ENCODE data around the gene LAMTOR4. TPM values are rescaled to one million over a fixed set of nuclear protein-coding genes. Genes with fewer than 3 reads are reported as not detected.
A peak's percentile ranks its signal among the peaks of the same experiment; 100 is the strongest.

Gene LAMTOR4
- polyA plus RNA-seq, 1 donor from 2014 or later: 333 TPM

DNA sequence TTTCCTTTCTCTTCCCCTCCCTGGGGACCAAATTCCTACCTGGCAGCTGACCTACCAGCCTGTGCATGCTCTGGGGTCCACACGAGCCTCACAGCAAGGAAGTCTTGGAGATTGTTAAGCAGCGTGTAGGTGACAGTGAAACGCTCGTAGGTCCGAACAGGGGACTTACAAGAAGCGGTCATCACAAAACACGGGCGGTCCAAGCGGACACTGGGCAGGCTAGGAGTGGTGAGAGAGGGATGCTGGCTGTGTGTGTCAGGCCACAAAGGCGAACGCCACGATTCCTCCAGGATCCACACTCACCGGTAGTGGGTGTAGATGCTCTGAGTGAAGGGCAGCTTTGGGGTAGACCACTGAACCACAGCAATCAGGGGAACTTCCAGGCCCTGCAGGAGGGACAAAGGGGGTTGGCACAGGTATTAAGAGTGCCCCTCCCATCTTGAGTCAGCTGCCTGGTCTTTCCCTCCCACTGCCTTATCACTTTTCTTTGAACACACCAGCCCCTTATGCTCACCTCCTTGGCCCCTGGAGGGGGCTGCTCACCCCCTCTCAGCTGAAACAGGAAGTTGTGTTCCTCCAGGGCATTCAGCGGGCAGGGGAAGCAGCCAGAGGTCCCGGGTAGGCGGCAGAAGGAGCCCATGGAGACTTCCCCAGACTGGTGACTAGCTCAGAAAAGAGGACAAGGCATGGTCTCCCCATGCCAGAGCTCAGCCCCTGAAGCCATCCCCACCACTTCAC is 7.8 kb downstream of the LAMTOR4 start:
- H3K36me3 ChIP-seq (ENCODE audit: insufficient read depth, low read length): no peaks in the 10 kb centered on the region
- no peak for TF ChIP-seq RAD21 (conservative IDR thresholded peaks at IDR 0.05)
- no peak for TF ChIP-seq EP300 (conservative IDR thresholded peaks at IDR 0.05; ENCODE audit: poor library complexity, severe bottlenecking)
- no peak for TF ChIP-seq TAF1 (IDR thresholded peaks at IDR 0.05; ENCODE audit: low read depth)
- TF ChIP-seq, protein P1, sequence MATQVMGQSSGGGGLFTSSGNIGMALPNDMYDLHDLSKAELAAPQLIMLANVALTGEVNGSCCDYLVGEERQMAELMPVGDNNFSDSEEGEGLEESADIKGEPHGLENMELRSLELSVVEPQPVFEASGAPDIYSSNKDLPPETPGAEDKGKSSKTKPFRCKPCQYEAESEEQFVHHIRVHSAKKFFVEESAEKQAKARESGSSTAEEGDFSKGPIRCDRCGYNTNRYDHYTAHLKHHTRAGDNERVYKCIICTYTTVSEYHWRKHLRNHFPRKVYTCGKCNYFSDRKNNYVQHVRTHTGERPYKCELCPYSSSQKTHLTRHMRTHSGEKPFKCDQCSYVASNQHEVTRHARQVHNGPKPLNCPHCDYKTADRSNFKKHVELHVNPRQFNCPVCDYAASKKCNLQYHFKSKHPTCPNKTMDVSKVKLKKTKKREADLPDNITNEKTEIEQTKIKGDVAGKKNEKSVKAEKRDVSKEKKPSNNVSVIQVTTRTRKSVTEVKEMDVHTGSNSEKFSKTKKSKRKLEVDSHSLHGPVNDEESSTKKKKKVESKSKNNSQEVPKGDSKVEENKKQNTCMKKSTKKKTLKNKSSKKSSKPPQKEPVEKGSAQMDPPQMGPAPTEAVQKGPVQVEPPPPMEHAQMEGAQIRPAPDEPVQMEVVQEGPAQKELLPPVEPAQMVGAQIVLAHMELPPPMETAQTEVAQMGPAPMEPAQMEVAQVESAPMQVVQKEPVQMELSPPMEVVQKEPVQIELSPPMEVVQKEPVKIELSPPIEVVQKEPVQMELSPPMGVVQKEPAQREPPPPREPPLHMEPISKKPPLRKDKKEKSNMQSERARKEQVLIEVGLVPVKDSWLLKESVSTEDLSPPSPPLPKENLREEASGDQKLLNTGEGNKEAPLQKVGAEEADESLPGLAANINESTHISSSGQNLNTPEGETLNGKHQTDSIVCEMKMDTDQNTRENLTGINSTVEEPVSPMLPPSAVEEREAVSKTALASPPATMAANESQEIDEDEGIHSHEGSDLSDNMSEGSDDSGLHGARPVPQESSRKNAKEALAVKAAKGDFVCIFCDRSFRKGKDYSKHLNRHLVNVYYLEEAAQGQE (IDR thresholded peaks at IDR 0.05; ENCODE audit: borderline replicate concordance): no peak
- TF ChIP-seq EZH2 (IDR thresholded peaks at IDR 0.05; ENCODE audit: borderline replicate concordance, insufficient read depth, low read length, poor library complexity, severe bottlenecking): no peak
- H3K4me3 ChIP-seq (ENCODE audit: low read length): peak overlapping the region; percentile 89
- H3K4me2 ChIP-seq (ENCODE audit: low read length): no peak overlapping the region
- no peaks in the 10 kb centered on the region for H3K9me3 ChIP-seq (ENCODE audit: low read length)
- no peak overlapping the region for H3K27ac ChIP-seq (ENCODE audit: low read length)
- no peaks in the 10 kb centered on the region for H3F3A ChIP-seq (ENCODE audit: insufficient read depth, low read length, poor library complexity, severe bottlenecking)
- H4K20me1 ChIP-seq (ENCODE audit: insufficient read depth): no peaks in the 10 kb centered on the region
- no peaks in the 10 kb centered on the region for H3K79me2 ChIP-seq (replicated peaks; ENCODE audit: insufficient read depth, low read length)
- H3K27me3 ChIP-seq (ENCODE audit: insufficient read depth, low read depth, low read length): no peaks in the 10 kb centered on the region
- H3K9ac ChIP-seq (ENCODE audit: low read length): no peak overlapping the region
- no peaks in the 10 kb centered on the region for H3K9me2 ChIP-seq (ENCODE audit: insufficient read depth, low read length)
- no peak overlapping the region for H2AFZ ChIP-seq (ENCODE audit: low read depth, low read length)

DNA sequence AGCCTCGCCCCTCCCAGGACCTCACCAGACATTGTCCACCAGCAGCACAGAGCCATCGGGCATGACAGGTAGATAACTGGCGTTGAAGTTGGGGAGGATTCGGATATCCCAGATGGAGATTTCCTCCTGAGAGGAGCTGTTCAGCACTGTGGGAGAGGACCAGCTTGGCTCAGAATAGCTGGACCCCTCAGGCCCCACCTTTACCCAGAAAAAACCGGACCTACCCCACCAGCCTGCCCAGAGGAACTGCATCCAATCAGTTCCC is 8.3 kb downstream of the LAMTOR4 start:
- no peaks in the 10 kb centered on the region for H3F3A ChIP-seq (ENCODE audit: insufficient read depth, low read length, poor library complexity, severe bottlenecking)
- H2AFZ ChIP-seq (ENCODE audit: low read depth, low read length): no peak overlapping the region
- peak overlapping the region; percentile 78 for H3K9ac ChIP-seq (ENCODE audit: low read length)
- peak overlapping the region; percentile 89 for H3K4me3 ChIP-seq (ENCODE audit: low read length)
- H3K9me2 ChIP-seq (ENCODE audit: insufficient read depth, low read length): no peaks in the 10 kb centered on the region
- TF ChIP-seq, protein P1 (IDR thresholded peaks at IDR 0.05; ENCODE audit: borderline replicate concordance): no peak
- TF ChIP-seq POLR2AphosphoS5 (IDR thresholded peaks at IDR 0.05): no peak
- TF ChIP-seq EP300 (conservative IDR thresholded peaks at IDR 0.05; ENCODE audit: poor library complexity, severe bottlenecking): no peak
- TF ChIP-seq TAF1 (IDR thresholded peaks at IDR 0.05; ENCODE audit: low read depth): no peak
- no peak for TF ChIP-seq EZH2 (IDR thresholded peaks at IDR 0.05; ENCODE audit: borderline replicate concordance, insufficient read depth, low read length, poor library complexity, severe bottlenecking)
- no peak for TF ChIP-seq SMC3 (conservative IDR thresholded peaks at IDR 0.05; ENCODE audit: poor library complexity)
- TF ChIP-seq, protein P2, sequence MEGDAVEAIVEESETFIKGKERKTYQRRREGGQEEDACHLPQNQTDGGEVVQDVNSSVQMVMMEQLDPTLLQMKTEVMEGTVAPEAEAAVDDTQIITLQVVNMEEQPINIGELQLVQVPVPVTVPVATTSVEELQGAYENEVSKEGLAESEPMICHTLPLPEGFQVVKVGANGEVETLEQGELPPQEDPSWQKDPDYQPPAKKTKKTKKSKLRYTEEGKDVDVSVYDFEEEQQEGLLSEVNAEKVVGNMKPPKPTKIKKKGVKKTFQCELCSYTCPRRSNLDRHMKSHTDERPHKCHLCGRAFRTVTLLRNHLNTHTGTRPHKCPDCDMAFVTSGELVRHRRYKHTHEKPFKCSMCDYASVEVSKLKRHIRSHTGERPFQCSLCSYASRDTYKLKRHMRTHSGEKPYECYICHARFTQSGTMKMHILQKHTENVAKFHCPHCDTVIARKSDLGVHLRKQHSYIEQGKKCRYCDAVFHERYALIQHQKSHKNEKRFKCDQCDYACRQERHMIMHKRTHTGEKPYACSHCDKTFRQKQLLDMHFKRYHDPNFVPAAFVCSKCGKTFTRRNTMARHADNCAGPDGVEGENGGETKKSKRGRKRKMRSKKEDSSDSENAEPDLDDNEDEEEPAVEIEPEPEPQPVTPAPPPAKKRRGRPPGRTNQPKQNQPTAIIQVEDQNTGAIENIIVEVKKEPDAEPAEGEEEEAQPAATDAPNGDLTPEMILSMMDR (IDR thresholded peaks at IDR 0.05; ENCODE audit: poor library complexity, severe bottlenecking): no peak
- no peak for TF ChIP-seq RAD21 (conservative IDR thresholded peaks at IDR 0.05)
- no peak for TF ChIP-seq MXI1 (conservative IDR thresholded peaks at IDR 0.05; ENCODE audit: poor library complexity, severe bottlenecking)
- no peaks in the 10 kb centered on the region for H4K20me1 ChIP-seq (ENCODE audit: insufficient read depth)
- H3K27me3 ChIP-seq (ENCODE audit: insufficient read depth, low read depth, low read length): no peaks in the 10 kb centered on the region
- no peak overlapping the region for H3K27ac ChIP-seq (ENCODE audit: low read length)
- no peaks in the 10 kb centered on the region for H3K9me3 ChIP-seq (ENCODE audit: low read length)
- no peaks in the 10 kb centered on the region for H3K36me3 ChIP-seq (ENCODE audit: insufficient read depth, low read length)
- H3K4me2 ChIP-seq (ENCODE audit: low read length): no peak overlapping the region
- no peaks in the 10 kb centered on the region for H3K79me2 ChIP-seq (replicated peaks; ENCODE audit: insufficient read depth, low read length)

All from neural cell (in vitro differentiated cells).